ENCODE measurements around the gene MEIS3.

DNA sequence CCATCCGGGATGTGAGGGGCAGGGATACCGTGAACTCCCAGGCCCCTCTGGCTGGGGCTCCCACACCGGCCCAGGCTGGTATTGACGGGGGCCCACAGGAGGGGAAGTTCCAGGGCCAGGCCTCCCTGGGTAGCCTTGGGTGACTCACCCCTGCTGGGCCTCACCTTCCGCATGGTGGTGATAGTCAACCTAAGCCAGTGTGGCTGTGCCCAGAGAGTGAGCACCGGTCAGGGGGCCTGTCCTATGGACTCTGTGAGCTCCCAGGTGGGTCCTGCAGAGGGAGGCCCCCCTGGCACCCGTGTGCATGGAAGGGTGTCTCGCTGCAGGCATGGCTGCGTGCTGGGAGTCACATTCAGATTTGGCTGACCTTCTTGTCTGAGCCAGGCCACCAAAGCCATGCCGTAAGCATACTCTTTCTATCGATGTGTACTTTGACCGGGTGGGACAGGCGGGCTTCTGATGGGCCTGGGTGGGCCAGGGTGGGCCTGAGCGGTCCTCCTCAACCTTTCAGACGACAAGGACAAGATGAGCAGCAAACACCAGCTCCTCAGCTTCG is 42.7 kb downstream of the MEIS3 start:
- TF ChIP-seq, protein P1, sequence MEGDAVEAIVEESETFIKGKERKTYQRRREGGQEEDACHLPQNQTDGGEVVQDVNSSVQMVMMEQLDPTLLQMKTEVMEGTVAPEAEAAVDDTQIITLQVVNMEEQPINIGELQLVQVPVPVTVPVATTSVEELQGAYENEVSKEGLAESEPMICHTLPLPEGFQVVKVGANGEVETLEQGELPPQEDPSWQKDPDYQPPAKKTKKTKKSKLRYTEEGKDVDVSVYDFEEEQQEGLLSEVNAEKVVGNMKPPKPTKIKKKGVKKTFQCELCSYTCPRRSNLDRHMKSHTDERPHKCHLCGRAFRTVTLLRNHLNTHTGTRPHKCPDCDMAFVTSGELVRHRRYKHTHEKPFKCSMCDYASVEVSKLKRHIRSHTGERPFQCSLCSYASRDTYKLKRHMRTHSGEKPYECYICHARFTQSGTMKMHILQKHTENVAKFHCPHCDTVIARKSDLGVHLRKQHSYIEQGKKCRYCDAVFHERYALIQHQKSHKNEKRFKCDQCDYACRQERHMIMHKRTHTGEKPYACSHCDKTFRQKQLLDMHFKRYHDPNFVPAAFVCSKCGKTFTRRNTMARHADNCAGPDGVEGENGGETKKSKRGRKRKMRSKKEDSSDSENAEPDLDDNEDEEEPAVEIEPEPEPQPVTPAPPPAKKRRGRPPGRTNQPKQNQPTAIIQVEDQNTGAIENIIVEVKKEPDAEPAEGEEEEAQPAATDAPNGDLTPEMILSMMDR (conservative IDR thresholded peaks at IDR 0.05 in 1 of 2, IDR thresholded peaks at IDR 0.05 in 1 of 2; ENCODE audit: low read depth in 1 of 2, low read length in 2 of 2): no peak
- no peak for TF ChIP-seq EZH2 (IDR thresholded peaks at IDR 0.05; ENCODE audit: low read length, missing control alignments)
